ENCODE measurements around the gene ZNF385A. TPM values are rescaled to one million over a fixed set of nuclear protein-coding genes. Genes with fewer than 3 reads are reported as not detected.

The ZNF385A gene
- total RNA-seq, 1 donor from 2014 or later, result 5.6 TPM

DNA sequence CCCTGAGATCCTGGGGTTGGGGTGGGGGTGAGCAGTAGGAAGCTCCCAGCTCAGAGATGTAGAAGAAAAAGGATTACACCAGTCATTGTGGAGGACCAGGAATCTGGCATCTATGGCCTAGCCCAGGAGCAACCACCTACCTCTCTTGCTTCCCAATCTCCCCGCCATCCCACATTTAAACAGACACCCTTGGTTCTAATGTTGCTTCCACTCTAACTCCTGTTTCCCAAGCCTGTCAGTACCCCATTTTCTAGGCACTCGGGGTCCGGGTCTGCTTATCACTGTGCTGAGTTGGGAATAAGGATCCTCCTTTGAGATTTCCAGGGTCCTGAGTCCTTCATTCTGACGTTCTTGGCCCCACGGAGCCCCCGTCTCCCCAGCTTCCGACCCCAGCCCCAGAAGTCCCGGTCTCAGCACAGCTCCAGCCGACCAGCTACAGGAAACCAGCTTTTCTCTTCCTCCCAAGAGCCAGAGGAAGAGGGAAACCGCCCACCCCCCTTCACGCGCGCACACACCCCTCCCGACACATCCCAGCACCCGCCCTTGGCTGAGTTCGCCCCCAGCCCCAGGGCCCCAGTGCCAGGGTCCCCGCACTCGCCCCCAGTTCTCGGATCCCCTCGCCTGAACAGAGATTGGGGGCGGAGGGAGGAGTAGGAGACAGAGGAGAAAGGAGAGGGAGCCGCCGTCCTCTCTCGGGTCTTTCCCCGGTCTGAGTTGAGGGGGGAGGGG lies 33.3 kb upstream of the ZNF385A start:
- TF ChIP-seq, protein P1, sequence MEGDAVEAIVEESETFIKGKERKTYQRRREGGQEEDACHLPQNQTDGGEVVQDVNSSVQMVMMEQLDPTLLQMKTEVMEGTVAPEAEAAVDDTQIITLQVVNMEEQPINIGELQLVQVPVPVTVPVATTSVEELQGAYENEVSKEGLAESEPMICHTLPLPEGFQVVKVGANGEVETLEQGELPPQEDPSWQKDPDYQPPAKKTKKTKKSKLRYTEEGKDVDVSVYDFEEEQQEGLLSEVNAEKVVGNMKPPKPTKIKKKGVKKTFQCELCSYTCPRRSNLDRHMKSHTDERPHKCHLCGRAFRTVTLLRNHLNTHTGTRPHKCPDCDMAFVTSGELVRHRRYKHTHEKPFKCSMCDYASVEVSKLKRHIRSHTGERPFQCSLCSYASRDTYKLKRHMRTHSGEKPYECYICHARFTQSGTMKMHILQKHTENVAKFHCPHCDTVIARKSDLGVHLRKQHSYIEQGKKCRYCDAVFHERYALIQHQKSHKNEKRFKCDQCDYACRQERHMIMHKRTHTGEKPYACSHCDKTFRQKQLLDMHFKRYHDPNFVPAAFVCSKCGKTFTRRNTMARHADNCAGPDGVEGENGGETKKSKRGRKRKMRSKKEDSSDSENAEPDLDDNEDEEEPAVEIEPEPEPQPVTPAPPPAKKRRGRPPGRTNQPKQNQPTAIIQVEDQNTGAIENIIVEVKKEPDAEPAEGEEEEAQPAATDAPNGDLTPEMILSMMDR (IDR thresholded peaks at IDR 0.05; ENCODE audit: insufficient read depth, low read length, poor library complexity, severe bottlenecking), result no peak
- Histone ChIP-seq H3K4me3 (ENCODE audit: low read depth, low read length) (peak overlapping the region; percentile 93), H3K27me3 (ENCODE audit: control insufficient read depth, insufficient read depth, low read length) (no peaks in the 10 kb centered on the region), H3K36me3 (ENCODE audit: control insufficient read depth, insufficient read depth, low read length) (no peaks in the 10 kb centered on the region)
- DNase-seq (ENCODE audit: low read depth), result no peak

DNA sequence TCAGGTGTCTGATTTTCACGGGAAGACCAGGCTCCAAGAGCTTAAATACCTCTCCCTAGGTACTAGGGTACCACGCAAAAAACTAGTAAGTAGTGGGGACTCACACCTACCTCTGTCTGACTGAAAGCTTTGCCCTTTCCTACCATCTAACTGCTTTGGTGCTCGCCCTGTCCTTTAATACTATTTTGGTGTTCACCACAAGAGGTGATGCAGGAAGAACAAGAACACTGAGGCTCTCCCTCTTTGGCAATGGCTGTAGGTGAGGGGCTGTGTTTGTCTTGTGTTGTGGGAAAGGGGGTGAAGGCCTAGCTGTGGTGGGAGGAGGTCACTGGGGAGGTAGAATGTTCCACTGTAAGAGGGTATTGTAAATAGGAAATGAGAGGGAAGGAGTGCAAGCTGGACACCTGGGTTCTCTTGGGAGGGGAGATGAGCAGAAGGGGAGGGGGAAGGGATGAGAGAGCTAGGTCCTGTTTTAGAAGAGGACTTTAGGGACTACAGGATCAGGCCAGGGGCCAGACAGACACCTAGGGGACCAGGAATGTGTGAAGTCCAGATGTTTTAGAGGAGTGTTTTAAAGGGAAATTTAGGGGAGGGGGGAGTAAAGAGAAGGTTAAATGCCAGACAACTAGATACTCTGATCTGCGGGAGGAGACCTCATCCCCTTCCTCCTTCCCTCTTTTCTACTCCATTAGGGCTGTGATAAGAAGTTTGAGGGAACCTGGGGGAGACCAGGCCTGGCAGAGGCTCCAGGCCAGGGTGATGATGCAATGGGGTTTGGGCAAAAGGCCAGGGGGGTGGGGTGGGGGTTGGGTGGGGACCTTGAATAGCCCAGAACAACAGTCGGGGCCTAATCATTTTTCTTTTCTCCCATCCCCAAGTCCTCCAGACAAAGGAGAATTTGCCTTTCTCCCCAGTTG lies 32.4 kb upstream of the ZNF385A start:
- H3K36me3 ChIP-seq (ENCODE audit: control insufficient read depth, insufficient read depth, low read length), result no peaks in the 10 kb centered on the region
- no peaks in the 10 kb centered on the region for H3K27me3 ChIP-seq (ENCODE audit: control insufficient read depth, insufficient read depth, low read length)
- TF ChIP-seq, protein P1 (IDR thresholded peaks at IDR 0.05; ENCODE audit: insufficient read depth, low read length, poor library complexity, severe bottlenecking), result no peak
- DNase-seq (ENCODE audit: low read depth), result no peak
- H3K4me3 ChIP-seq (ENCODE audit: low read depth, low read length), result peak overlapping the region; percentile 93

DNA sequence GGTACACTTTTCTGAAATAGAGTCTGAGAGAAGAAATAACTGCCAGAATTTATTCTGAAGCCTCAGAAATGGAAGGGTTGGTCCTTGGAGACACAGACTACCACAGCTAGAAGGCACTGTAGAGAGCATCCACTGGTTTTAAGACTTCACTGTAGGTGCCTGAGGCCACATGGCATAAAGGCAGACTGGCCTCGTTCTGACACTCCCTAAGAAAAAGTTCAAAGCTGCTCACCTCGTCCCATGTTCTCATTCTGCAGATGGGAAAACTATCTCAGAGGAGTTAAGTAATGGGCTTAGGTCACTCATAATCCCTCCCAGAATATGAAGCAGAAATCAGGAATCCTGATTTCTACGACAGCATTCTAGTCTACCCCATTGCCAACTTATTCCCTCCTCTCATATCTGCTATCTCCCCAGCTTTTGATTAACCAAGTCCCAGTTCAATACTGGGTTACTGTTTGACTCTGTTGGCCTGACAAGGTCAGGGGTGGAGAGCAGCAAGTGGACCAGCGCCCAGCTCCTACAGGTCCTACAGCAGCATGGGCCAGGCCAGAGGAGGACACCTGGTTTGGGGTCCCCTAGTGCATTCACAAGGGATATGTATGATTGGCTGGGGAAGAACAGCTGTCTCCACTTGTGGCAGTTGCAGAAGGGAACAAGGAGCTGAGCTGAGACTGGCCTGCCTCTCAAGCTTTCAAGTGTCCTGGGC lies 30.8 kb upstream of the ZNF385A start:
- Histone ChIP-seq H3K36me3 (ENCODE audit: control insufficient read depth, insufficient read depth, low read length) (no peaks in the 10 kb centered on the region), H3K4me3 (ENCODE audit: low read depth, low read length) (no peak overlapping the region), H3K27me3 (ENCODE audit: control insufficient read depth, insufficient read depth, low read length) (no peaks in the 10 kb centered on the region)
- TF ChIP-seq, protein P1 (IDR thresholded peaks at IDR 0.05; ENCODE audit: insufficient read depth, low read length, poor library complexity, severe bottlenecking), result no peak
- DNase-seq (ENCODE audit: low read depth), result no peak

DNA sequence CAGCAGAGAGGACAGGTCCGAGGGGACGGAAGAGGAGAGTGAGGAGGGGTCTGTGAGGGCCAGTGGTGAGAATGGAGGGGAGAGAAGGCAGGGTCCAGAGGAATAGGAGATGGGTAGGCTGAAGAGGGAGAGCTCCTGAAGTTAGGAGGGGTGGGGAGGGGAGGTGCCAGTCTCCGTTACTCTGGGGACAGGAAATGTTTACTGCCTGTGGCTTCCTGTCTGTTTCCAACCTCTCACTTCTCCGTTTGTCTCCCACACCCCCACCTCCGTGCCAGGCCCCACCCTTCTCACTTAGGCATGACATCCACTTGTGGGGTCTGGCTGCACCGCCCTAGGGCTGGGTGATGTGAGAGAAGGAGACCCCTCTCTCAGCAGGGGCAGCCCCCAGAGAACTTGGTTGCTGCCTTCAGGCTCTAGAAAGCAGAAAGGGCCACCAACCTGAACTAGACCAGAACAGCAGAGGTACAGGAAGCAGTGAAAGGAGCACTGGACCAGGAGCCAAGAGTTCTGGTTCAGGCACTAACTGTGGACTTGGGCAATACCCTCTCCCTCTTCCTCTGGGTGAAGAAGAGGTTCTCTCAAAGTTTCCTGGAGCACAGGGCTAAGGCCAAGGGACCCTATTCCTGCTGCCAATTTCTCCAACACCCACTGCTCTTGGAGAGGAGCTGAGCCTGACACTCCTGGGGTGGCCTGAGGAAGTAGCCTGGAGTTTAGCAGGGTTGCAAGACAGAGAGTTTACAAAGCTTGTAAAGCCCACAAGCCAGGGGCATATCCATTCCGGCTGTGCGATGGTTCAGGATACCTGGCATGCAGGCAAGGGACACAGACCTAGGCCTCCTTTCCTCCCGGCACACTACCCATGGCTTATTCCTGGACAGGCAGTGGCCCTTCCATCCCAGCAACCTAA lies 29.0 kb upstream of the ZNF385A start:
- no peak for DNase-seq (ENCODE audit: low read depth)
- TF ChIP-seq, protein P1 (IDR thresholded peaks at IDR 0.05; ENCODE audit: insufficient read depth, low read length, poor library complexity, severe bottlenecking), result no peak
- H3K27me3 ChIP-seq (ENCODE audit: control insufficient read depth, insufficient read depth, low read length), result no peaks in the 10 kb centered on the region
- no peaks in the 10 kb centered on the region for H3K36me3 ChIP-seq (ENCODE audit: control insufficient read depth, insufficient read depth, low read length)
- H3K4me3 ChIP-seq (ENCODE audit: low read depth, low read length), result no peak overlapping the region

DNA sequence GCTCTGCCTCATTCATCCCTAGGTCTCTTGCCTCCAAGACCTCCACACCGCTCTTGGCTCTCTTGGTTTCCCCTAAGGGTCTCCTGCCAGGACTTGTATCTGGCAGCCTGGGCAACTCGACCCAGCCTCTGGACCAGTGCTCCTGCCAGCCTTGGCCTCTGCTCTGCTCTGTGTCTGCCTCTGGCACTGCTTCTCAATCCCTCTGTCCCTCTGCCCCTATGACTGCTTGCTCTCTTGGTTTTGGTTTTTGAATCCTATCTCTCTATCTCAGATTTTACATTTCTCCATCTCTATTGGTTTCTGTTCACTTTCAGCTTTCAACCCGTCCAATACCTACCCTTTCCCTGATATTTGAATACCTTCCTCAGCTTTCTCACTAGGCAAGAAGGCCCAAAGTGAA lies 28.3 kb upstream of the ZNF385A start:
- TF ChIP-seq, protein P1 (IDR thresholded peaks at IDR 0.05; ENCODE audit: insufficient read depth, low read length, poor library complexity, severe bottlenecking), result no peak
- H3K4me3 ChIP-seq (ENCODE audit: low read depth, low read length), result no peak overlapping the region
- no peaks in the 10 kb centered on the region for H3K27me3 ChIP-seq (ENCODE audit: control insufficient read depth, insufficient read depth, low read length)
- peaks cover under 1% of the 10 kb centered on the region for H3K36me3 ChIP-seq (ENCODE audit: control insufficient read depth, insufficient read depth, low read length)
- DNase-seq (ENCODE audit: low read depth), result no peak

Data from kidney epithelial cell (primary cell).